Activated naive CD8-positive, alpha-beta T cell treated with anti-CD3 and anti-CD28 coated beads, Interleukin-2, amount 50 U/mL, for 16 hours (primary cell): Measurements from ENCODE around the gene ZDHHC11.
"Not testable (repeated sequence)": the region's sequence is repeated elsewhere in the genome, so short reads cannot be mapped to it uniquely, and the experiment has no call there.

Experiments
- DNase-seq: peaks from one replicate; pipeline ENCODE4 v3.0.0-alpha.2; 2020; ENCODE audit warnings: low read depth, low spot score

Gene ZDHHC11

DNA sequence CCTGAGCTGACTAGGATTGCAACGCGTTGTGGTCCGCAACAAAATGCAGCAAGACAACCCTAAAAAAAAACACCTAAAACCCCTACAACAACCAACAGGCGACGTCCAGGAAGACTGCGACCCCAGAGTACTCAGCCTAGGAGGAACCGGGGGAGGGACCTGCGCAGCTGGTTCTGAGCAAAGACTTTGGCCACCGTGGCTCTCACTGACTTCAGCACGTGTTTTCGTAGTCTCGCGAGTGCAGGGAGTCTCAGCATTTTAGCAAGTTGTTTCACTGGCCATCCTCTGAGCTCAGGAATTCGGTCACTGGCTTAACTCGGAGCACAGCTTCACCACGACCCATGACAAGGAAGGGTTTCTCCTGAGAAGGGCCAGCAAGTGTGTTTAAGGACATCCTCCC lies 8.6 kb upstream of the ZDHHC11 start:
- no peak for DNase-seq

DNA sequence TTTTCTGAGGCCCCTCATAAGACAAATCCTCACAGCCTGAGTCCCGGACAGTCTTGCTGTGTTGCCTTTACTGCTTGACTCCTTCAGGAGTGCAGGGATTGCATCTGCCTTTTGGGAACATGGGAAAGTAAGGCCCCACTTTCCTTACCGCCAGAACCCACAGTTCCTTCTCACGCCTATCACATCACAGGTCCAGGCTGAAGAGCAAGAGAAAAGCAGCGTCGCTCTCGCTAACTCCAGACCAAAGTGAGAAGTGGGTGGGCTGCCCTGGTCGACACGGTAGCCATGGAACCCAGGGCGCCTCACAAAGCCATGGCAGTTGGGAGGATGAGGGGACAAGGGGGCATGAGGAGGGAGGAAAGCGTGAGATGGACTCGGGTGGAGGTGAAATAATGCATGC lies 7.9 kb upstream of the ZDHHC11 start:
- DNase-seq, result no peak

GRCh38 chr5:856531-857425 lies 6.0 kb upstream of the ZDHHC11 start:
- no peak for DNase-seq

- no peak for DNase-seq
These were observed 5.2 kb upstream of the ZDHHC11 start for GRCh38 chr5:855771-856530.

GRCh38 chr5:854966-855743 lies 4.4 kb upstream of the ZDHHC11 start:
- DNase-seq, result no peak

DNA sequence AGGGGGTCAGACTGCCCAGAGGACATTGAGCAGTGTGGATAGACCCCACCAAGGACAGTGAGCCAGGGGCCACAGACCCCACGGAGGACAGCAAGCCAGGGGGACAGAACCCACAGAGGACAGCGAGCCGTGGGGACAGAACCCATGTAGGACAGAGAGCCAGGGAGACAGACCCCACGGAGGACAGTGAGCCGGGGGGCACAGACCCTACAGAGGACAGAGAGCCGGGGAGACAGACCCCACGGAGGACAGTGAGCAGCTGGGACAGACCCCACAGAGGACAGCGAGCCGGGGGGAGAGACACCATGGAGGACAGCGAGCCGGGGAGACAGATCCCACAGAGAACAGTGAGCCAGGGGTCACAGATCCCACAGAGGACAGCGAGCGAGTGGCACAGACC lies 3.4 kb upstream of the ZDHHC11 start:
- DNase-seq, result no peak

GRCh38 chr5:853416-854090 lies 2.8 kb upstream of the ZDHHC11 start:
- DNase-seq, result not testable (repeated sequence)

GRCh38 chr5:852431-853401 lies 1.9 kb upstream of the ZDHHC11 start:
- no peak for DNase-seq

- no peak for DNase-seq
These were observed 1.2 kb upstream of the ZDHHC11 start for GRCh38 chr5:852018-852417.

DNA sequence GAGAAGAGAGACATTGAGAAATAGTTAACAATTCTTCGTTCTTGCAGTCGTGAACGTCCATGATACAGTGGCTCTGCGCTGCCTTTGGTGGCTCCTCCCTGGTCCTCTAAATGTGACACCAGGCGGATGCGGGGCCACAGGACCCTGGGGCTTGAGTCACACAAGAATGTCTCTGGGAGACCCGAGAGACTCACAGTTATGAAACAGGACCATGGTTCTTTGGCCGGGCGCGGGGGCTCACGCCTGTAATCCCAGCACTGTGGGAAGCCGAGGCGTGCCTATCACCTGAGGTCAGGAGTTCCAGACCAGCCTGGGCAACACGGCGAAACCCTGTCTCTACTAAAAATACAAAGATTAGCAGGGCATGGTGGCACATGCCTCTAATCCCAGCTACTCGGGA lies 767 bp upstream of the ZDHHC11 start:
- DNase-seq, result no peak

- DNase-seq, result no peak
These were observed 290 bp upstream of the ZDHHC11 start for GRCh38 chr5:851076-851475.

DNA sequence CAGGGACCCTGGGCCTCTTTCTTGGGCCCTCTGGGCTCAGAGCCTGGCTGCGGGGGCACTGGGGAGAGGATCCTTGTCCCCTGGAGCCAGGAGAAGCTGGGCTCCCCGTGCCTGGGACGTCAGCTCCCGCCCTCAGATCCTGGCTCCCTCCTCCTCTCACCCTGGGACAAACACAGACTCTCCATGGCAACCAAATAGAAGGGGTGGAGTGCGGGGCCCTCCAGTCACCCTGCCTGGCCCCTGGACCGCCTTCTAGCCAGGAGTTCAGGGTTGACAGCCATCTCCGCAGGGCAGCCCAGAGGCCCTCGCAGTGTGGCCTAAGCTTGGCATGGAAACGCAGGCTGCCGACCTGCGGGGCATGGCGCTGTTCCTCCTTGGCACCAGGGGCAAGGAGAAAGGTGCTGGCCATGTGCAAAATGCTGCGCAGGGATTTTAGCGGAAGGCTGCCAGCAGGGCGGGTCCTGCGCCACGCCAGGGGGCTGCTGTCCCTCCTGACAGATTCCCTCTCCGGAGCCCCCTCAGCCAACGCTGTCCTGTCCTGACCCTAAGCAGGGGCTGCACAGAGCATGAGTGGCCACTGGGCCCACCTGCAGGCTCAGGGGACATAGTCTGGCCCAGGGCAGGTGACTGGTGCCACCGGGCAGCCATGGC lies 1.0 kb downstream of the ZDHHC11 start:
- DNase-seq, result no peak

DNA sequence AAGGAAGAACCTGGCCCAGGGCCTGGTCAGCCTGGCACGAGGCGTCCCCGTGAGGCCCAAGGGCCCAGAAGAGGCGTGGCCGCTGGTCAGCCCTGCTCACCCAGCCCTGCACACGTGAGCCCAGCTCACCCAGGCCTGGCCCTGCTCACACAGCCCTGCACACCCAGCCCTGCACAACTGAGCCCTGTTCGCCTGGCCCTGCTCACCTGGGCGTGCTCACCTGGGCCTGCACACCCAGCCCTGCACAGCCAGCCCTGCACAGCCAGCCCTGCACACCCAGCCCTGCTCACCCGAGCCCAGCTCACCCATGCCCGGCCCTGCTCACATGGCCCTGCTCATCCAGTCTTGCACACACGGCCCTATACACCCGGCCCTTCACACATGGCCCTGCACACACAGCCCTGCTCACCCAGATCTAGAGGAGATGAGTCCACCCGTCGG lies 2.1 kb downstream of the ZDHHC11 start:
- no peak for DNase-seq

- DNase-seq, result not testable (repeated sequence)
These were observed 3.0 kb downstream of the ZDHHC11 start for GRCh38 chr5:847736-848135.

- DNase-seq, result not testable (repeated sequence)
These were observed 3.6 kb downstream of the ZDHHC11 start for GRCh38 chr5:847212-847611.

DNA sequence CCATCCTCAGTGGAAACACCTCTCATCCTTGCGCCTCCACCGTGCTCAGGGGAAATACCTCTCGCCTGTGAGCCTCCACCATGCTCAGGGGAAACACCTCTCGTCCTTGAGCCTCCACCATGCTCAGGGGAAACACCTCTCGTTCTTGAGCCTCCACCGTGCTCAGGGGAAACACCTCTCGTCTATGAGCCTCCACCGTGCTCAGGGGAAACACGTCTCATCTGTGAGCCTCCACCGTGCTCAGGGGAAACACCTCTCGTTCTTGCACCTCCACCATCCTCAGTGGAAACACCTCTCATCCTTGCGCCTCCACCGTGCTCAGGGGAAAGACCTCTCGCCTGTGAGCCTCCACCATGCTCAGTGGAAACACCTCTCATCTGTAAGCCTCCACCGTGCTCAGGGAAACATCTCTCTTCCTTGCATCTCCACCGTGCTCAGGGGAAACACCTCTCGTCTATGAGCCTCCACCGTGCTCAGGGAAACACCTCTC lies 4.1 kb downstream of the ZDHHC11 start:
- not testable (repeated sequence) for DNase-seq

- not testable (repeated sequence) for DNase-seq
These were observed 4.8 kb downstream of the ZDHHC11 start for GRCh38 chr5:845676-846601.

DNA sequence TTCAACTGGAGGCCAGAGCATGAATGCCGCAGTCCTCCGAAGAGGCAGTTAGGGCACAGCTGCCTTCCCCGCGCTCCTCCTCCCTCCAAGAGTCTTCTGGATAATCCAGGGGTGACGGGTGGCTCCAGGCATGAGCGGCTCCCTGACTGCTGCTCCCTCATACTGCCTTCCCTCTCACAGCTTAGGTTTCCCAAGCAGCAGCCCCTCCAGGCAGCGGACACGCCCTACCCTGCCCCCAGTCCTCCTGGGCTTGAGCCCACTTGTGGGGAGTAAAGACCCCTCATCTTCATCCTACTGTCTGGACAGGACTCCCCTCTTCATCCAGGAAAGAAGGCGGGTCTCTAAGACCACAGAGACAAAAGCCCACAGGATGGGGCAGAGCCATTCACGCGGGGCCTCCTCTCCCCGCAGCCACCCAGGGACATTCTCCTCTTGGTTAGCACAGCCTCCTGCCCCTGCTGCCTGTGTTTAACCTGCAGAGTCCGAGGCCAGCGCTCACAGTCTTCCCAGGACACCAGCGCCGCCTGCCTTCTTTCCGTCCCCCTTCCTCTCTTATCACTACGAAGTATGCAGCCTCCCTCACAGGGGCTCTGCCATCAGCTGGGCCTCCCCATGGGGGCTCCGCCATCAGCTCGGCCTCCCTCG lies 5.6 kb downstream of the ZDHHC11 start:
- not testable (repeated sequence) for DNase-seq
